H1 (cell line): ENCODE measurements around the gene RPL18. TPM values are rescaled to one million over a fixed set of nuclear protein-coding genes. Genes with fewer than 3 reads are reported as not detected.

Experiments used
- BACH1 ChIP-seq: IDR thresholded peaks from 2 replicates; pipeline ENCODE4 v1.6.1; 2012; ENCODE audit warnings: low read length, improper control_type of control experiment
- BRCA1 ChIP-seq: IDR thresholded peaks from 2 replicates; pipeline ENCODE4 v1.6.1; 2012; ENCODE audit warnings: low read depth, low read length, improper control_type of control experiment
- EP300 ChIP-seq, 2 experiments: IDR thresholded peaks; 1 replicate in 1 of 2; 2 replicates in 1 of 2; pipeline ENCODE4 v1.6.1; 2011 to 2012; ENCODE audit warnings: low read depth in 2 of 2, low read length in 2 of 2, mild to moderate bottlenecking in 2 of 2, borderline replicate concordance in 1 of 2, inconsistent platforms in 1 of 2, moderate library complexity in 1 of 2
- KDM1A ChIP-seq: fragments of 200-600, 300-600 bp; sonication (generic); IDR thresholded peaks from 2 replicates; pipeline ENCODE4 v1.7.1; 2016; ENCODE audit warnings: mild to moderate bottlenecking, low read length, borderline replicate concordance
- RNF2 ChIP-seq: fragments of 200-900, 300-1000 bp; sonication (generic); IDR thresholded peaks from 2 replicates; pipeline ENCODE4 v1.7.1; 2016; ENCODE audit warnings: borderline replicate concordance, low read depth, mild to moderate bottlenecking, antibody characterized with exemption, low read length; ENCODE audit not compliant: poor library complexity, severe bottlenecking; ENCODE audit errors: missing control alignments
- TAF1 ChIP-seq: IDR thresholded peaks from 2 replicates; pipeline ENCODE4 v1.6.1; 2011; ENCODE audit warnings: mild to moderate bottlenecking, low read depth, low read length
- ZNF274 ChIP-seq: IDR thresholded peaks from 2 replicates; pipeline ENCODE4 v1.7.0; 2012; ENCODE audit warnings: low read length, borderline replicate concordance; ENCODE audit errors: extremely low read depth
- polyA plus RNA-seq, 7 experiments: library from polyadenylated mRNA; depleted of rRNA in 3 of 7; stranded (reverse) in 5 of 7; unstranded in 2 of 7; fragments of >200 nt in 5 of 7; fragments of 200-250 nt in 2 of 7; gene quantifications; 1 replicate in 5 of 7; 2 replicates in 1 of 7; 4 replicates in 1 of 7; pipeline versions ENCODE4 v1.2.1 to v1.2.3, GENCODE V29; 2011 to 2013; ENCODE audit warnings: missing spikeins in 2 of 7, mixed read lengths in 2 of 7
- total RNA-seq: library from RNA; stranded (reverse); fragmentation: NEBNext Ultra II Directional; extraction: Animal tissue kit (Norgen Biotek cat#: 25700); gene quantifications from 2 replicates; pipeline ENCODE4 v1.2.1, GENCODE V29; 2021
- TF ChIP-seq, protein P1 (sequence below), 3 experiments: IDR thresholded peaks; 1 replicate in 2 of 3; 2 replicates in 1 of 3; pipeline versions ENCODE4 v1.5.1 to v1.6.1; 2011; ENCODE audit warnings: low read length in 3 of 3, mild to moderate bottlenecking in 3 of 3, inconsistent platforms in 2 of 3, low read depth in 1 of 3, moderate library complexity in 1 of 3; ENCODE audit not compliant: insufficient read depth in 1 of 3; ENCODE audit errors: control extremely low read depth in 1 of 3

Gene RPL18
- total and polyA plus RNA-seq, 2 of the 8 experiments (the other 6 are each of a cell fraction or from before 2014, with no cell fraction given): 1,669 to 2,789 TPM

DNA sequence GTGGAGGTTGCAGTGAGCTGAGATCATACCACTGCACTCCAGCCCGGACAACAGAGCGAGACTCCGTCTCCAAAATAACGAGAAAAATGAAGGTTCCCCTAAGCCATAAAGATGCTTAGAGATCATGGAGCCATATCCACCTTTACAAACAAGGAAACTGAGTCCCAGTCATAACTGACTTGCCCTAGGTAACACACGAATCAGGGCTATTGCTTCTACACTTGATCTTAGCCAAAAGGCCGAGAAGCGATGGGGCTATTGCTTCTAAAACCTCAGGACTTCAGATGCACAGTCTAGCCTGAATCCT is 15.0 kb upstream of the RPL18 start (continued):
- TF ChIP-seq RNF2 (no peak), BACH1 (no peak), ZNF274 (no peak), EP300 (IDR thresholded peaks at IDR 0.05; ENCODE audit: borderline replicate concordance in 1 of 2, low read depth in 2 of 2, low read length in 2 of 2) (no peak), KDM1A (no peak), TAF1 (no peak), BRCA1 (no peak)
- TF ChIP-seq, protein P1, sequence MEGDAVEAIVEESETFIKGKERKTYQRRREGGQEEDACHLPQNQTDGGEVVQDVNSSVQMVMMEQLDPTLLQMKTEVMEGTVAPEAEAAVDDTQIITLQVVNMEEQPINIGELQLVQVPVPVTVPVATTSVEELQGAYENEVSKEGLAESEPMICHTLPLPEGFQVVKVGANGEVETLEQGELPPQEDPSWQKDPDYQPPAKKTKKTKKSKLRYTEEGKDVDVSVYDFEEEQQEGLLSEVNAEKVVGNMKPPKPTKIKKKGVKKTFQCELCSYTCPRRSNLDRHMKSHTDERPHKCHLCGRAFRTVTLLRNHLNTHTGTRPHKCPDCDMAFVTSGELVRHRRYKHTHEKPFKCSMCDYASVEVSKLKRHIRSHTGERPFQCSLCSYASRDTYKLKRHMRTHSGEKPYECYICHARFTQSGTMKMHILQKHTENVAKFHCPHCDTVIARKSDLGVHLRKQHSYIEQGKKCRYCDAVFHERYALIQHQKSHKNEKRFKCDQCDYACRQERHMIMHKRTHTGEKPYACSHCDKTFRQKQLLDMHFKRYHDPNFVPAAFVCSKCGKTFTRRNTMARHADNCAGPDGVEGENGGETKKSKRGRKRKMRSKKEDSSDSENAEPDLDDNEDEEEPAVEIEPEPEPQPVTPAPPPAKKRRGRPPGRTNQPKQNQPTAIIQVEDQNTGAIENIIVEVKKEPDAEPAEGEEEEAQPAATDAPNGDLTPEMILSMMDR (IDR thresholded peaks at IDR 0.05; ENCODE audit: control extremely low read depth in 1 of 3, insufficient read depth in 1 of 3, low read depth in 1 of 3, low read length in 3 of 3): no peak
